ENCODE results near the gene FAM156B.
"Not testable (repeated sequence)": the region's sequence is repeated elsewhere in the genome, so short reads cannot be mapped to it uniquely, and the experiment has no call there.

- not testable (repeated sequence) for TF ChIP-seq CTCF, POLR2A (IDR thresholded peaks at IDR 0.05)
Observed at GRCh38 chrX:52888090-52888489, 9.0 kb upstream of the FAM156B start.
